K562 (cell line): ENCODE data around the gene SPDYE6. TPM values are rescaled to one million over a fixed set of nuclear protein-coding genes. Genes with fewer than 3 reads are reported as not detected.
A peak's percentile ranks its signal among the peaks of the same experiment; 100 is the strongest.

Experiments
- ASH1L ChIP-seq: fragments of 450-650 bp; IDR thresholded peaks from 2 replicates; pipeline ENCODE4 v1.6.1; 2018; ENCODE audit warnings: borderline replicate concordance, mild to moderate bottlenecking, low read depth; ENCODE audit not compliant: partially characterized antibody
- CC2D1A ChIP-seq: fragments of 450-650 bp; IDR thresholded peaks from 2 replicates; pipeline ENCODE4 v1.6.1; 2017; ENCODE audit warnings: mild to moderate bottlenecking
- CSDE1 ChIP-seq, 2 experiments: fragments of 450-650 bp; IDR thresholded peaks; 2 replicates each; pipeline ENCODE4 v1.6.1; 2016; ENCODE audit warnings: mild to moderate bottlenecking in 1 of 2
- GABPA ChIP-seq: fragments of 200-800 bp; sonication (Bioruptor generic); conservative IDR thresholded peaks from 2 replicates; pipeline ENCODE4 v1.6.1; 2016; ENCODE audit warnings: low read depth, missing genetic modification characterization, missing compliant biosample characterization
- HDAC1 ChIP-seq, 2 experiments: fragments of 450-650 bp; IDR thresholded peaks; 2 replicates each; pipeline ENCODE4 v1.6.1; 2016 to 2017; ENCODE audit warnings: inconsistent platforms in 1 of 2, mild to moderate bottlenecking in 1 of 2, moderate library complexity in 1 of 2
- HDAC3 ChIP-seq: fragments of 450-650 bp; IDR thresholded peaks from 2 replicates; pipeline ENCODE4 v1.6.1; 2018; ENCODE audit warnings: borderline replicate concordance, mild to moderate bottlenecking, moderate library complexity; ENCODE audit not compliant: partially characterized antibody
- MCM2 ChIP-seq: fragments of 450-650 bp; IDR thresholded peaks from 2 replicates; pipeline ENCODE4 v1.6.1; 2017; ENCODE audit warnings: low read depth, mild to moderate bottlenecking
- MITF ChIP-seq: IDR thresholded peaks from 2 replicates; pipeline ENCODE4 v1.6.1; 2014; ENCODE audit warnings: antibody characterized with exemption
- MYNN ChIP-seq, 2 experiments: sonication (generic); formaldehyde crosslinking in 1 of 2; IDR thresholded peaks; 2 replicates each; pipeline versions ENCODE4 v1.5.0 to v1.6.1; 2016 to 2020; ENCODE audit warnings: antibody characterized with exemption in 1 of 2, missing genetic modification reagents in 1 of 2
- NELFE ChIP-seq: IDR thresholded peaks from 2 replicates; pipeline ENCODE4 v1.6.1; 2011; ENCODE audit warnings: mild to moderate bottlenecking; ENCODE audit not compliant: insufficient read depth, insufficient read length
- NFRKB ChIP-seq: fragments of 450-650 bp; IDR thresholded peaks from 2 replicates; pipeline ENCODE4 v1.6.1; 2016; ENCODE audit warnings: low read depth
- NKRF ChIP-seq: fragments of 450-650 bp; IDR thresholded peaks from 2 replicates; pipeline ENCODE4 v1.6.1; 2016; ENCODE audit warnings: borderline replicate concordance
- POLR2A ChIP-seq: fragments of 450-650 bp; conservative IDR thresholded peaks from 2 replicates; pipeline ENCODE4 v1.6.1; 2016
- POLR2H ChIP-seq: IDR thresholded peaks from 2 replicates; pipeline ENCODE4 v1.6.1; 2016; ENCODE audit warnings: missing genetic modification characterization, low read depth, mild to moderate bottlenecking, control low read depth, missing compliant biosample characterization, moderate library complexity
- SIRT6 ChIP-seq: IDR thresholded peaks from one replicate; pipeline ENCODE4 v1.6.1; 2012; ENCODE audit warnings: low read depth, mild to moderate bottlenecking, control low read depth, inconsistent platforms, low read length, moderate library complexity
- SRF ChIP-seq, 2 experiments: fragments of 250-450, 450-650 bp in 1 of 2; sonication (Bioruptor Pico) in 1 of 2; sonication (generic) in 1 of 2; formaldehyde crosslinking; IDR thresholded peaks; 2 replicates each; pipeline versions ENCODE4 v1.5.0 to v1.5.1; 2020 to 2022; ENCODE audit warnings: mild to moderate bottlenecking in 1 of 2, missing genetic modification reagents in 1 of 2
- STAT6 ChIP-seq: sonication (generic); formaldehyde crosslinking; IDR thresholded peaks from 2 replicates; pipeline ENCODE4 v1.8.1; 2023; ENCODE audit warnings: mild to moderate bottlenecking, missing genetic modification reagents
- TAF7 ChIP-seq: fragments of 450-650 bp; IDR thresholded peaks from 2 replicates; pipeline ENCODE4 v1.6.1; 2016; ENCODE audit warnings: missing genetic modification characterization, missing compliant biosample characterization
- TFAP4 ChIP-seq: sonication (generic); formaldehyde crosslinking; IDR thresholded peaks from 2 replicates; pipeline ENCODE4 v1.8.0; 2022; ENCODE audit warnings: missing genetic modification reagents, mild to moderate bottlenecking, moderate library complexity, borderline replicate concordance
- YY1 ChIP-seq, 3 experiments: IDR thresholded peaks; 2 replicates each; pipeline ENCODE4 v1.6.1; 2011; ENCODE audit warnings: low read length in 2 of 3, mild to moderate bottlenecking in 2 of 3, moderate library complexity in 2 of 3, borderline replicate concordance in 1 of 3, control low read depth in 1 of 3, low read depth in 1 of 3; ENCODE audit not compliant: insufficient read depth in 3 of 3, insufficient replicate concordance in 2 of 3, control insufficient read depth in 1 of 3, insufficient read length in 1 of 3; ENCODE audit errors: extremely low read depth in 1 of 3
- polyA plus RNA-seq, 8 experiments: library from polyadenylated mRNA; depleted of rRNA in 4 of 8; stranded (reverse) in 5 of 8; unstranded in 3 of 8; fragments of >200 nt; fragmentation: Nextera tagmentation in 2 of 8; fragmentation: Illumina TruSeq in 1 of 8; extraction: Ambion mirVana in 2 of 8; extraction: Trizol in 1 of 8; gene quantifications; 2 replicates each; pipeline versions ENCODE4 v1.2.1 to v1.2.3, GENCODE V29; 2011 to 2014; ENCODE audit warnings: inconsistent platforms in 1 of 8, missing spikeins in 1 of 8
- total RNA-seq, 7 experiments: library from RNA; depleted of rRNA in 6 of 7; stranded (reverse); fragments of >200 nt in 6 of 7; fragmentation: Illumina TruSeq in 2 of 7; extraction: Trizol in 2 of 7; gene quantifications; 2 replicates each; pipeline versions ENCODE4 v1.2.1 to v1.2.3, GENCODE V29; 2011 to 2021; ENCODE audit warnings: low replicate concordance in 1 of 7

SPDYE6 gene
- total and polyA plus RNA-seq, 9 of the 15 experiments (the other 6 are each of a cell fraction or from before 2014, with no cell fraction given): 0.24 to 0.35 TPM; not detected in 7

- TF ChIP-seq MYNN (IDR thresholded peaks at IDR 0.05): no peak; the same call in 1 of the 2 replicates
- no peak for TF ChIP-seq MYNN (CRISPR knock-in tag; IDR thresholded peaks at IDR 0.05)
- TF ChIP-seq MITF: no peak
- TF ChIP-seq ASH1L: no peak
- no peak for TF ChIP-seq TAF7 (tag)
- TF ChIP-seq HDAC1 (IDR thresholded peaks at IDR 0.05): 0 out of 4 replicates have a peak, but pooled peaks of 1 of the 2 experiments have one; percentile 9
- TF ChIP-seq CSDE1 (IDR thresholded peaks at IDR 0.05): no peak
- TF ChIP-seq NKRF: peak; percentile 7; the same call in 1 of the 2 replicates
- TF ChIP-seq SRF (CRISPR knock-in tag; IDR thresholded peaks at IDR 0.05): 0 out of 4 replicates have a peak, but pooled peaks of 1 of the 2 experiments have one; percentile 3
- TF ChIP-seq POLR2A: peak; percentile 62; the same call in 1 of the 2 replicates
- TF ChIP-seq POLR2H (tag): 0 out of 2 replicates have a peak, but pooled peaks have one; percentile 31
- TF ChIP-seq NFRKB: no peak
- TF ChIP-seq YY1 (IDR thresholded peaks at IDR 0.05; ENCODE audit: borderline replicate concordance in 1 of 3, control insufficient read depth in 1 of 3, extremely low read depth in 1 of 3, insufficient read depth in 3 of 3, insufficient read length in 1 of 3, insufficient replicate concordance in 2 of 3, low read depth in 1 of 3, low read length in 2 of 3): no peak
- TF ChIP-seq NELFE: no peak
- TF ChIP-seq CC2D1A: no peak
- peak; percentile 4 for TF ChIP-seq SIRT6
- no peak for TF ChIP-seq GABPA
- no peak for TF ChIP-seq MCM2
- TF ChIP-seq TFAP4 (CRISPR knock-in tag): no peak
- no peak for TF ChIP-seq STAT6
- no peak for TF ChIP-seq HDAC3
Measured at GRCh38 chr7:102396710-102397019, 40.4 kb upstream of the SPDYE6 start (continued).
